Measurements from ENCODE around the gene MED23.

The MED23 gene

GRCh38 chr6:131629651-131630050, 1.6 kb upstream of the MED23 start:
- DNase-seq (ENCODE audit: low spot score), result no peak
- TF ChIP-seq, protein P1, sequence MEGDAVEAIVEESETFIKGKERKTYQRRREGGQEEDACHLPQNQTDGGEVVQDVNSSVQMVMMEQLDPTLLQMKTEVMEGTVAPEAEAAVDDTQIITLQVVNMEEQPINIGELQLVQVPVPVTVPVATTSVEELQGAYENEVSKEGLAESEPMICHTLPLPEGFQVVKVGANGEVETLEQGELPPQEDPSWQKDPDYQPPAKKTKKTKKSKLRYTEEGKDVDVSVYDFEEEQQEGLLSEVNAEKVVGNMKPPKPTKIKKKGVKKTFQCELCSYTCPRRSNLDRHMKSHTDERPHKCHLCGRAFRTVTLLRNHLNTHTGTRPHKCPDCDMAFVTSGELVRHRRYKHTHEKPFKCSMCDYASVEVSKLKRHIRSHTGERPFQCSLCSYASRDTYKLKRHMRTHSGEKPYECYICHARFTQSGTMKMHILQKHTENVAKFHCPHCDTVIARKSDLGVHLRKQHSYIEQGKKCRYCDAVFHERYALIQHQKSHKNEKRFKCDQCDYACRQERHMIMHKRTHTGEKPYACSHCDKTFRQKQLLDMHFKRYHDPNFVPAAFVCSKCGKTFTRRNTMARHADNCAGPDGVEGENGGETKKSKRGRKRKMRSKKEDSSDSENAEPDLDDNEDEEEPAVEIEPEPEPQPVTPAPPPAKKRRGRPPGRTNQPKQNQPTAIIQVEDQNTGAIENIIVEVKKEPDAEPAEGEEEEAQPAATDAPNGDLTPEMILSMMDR (IDR thresholded peaks at IDR 0.05; ENCODE audit: extremely low read depth, missing control alignments), result no peak

DNA sequence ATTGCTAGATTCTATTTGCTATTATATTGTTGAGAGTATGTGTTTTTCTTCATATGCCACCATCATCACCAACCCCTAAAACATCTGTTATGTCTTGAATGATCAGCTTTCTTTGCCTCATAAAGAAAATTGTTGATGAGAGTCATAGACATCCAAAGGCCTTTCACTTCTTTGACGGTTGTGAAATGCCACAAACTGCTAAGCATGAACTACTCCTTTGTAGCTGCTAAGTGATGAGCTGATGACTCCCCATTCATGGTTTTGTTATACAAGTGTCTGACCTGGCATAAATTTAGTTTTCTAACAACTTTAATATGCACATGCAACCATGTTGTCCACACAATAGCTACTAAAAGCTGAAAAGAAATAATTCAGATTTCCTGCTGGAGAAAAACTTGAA, 684 bp upstream of the MED23 start:
- DNase-seq (ENCODE audit: low spot score), result no peak
- TF ChIP-seq, protein P1 (IDR thresholded peaks at IDR 0.05; ENCODE audit: extremely low read depth, missing control alignments), result no peak

GRCh38 chr6:131615275-131615674, 12.8 kb downstream of the MED23 start:
- TF ChIP-seq, protein P1 (IDR thresholded peaks at IDR 0.05; ENCODE audit: extremely low read depth, missing control alignments), result no peak

DNA sequence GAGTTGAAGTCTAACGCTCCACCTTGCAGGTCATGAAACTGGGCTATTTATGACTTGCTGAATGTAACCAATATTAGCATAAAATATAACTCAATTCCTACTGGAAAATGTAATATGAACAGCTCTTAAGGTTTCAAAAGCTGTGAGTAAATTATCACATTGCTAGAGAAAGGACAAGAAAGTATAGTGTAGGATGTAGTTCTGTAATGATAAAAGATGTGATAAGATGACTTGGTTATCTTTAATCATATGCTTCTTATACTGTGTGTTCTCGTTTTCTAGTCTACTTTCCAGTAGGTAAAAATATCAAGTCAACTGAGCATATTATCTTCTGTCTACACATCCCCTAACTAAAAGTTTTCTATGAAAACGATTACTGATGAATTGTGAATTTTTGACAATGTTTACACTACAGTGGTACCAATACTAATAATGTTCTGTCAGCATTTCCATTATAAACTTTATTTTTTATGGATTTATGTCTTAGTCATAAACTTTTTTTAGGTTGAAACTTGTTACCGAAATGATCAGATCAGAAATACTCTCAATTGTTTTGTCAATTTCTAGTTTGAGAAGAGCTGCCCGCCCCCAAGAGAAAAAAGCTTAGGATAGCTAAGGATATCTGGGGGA, 14.6 kb downstream of the MED23 start:
- TF ChIP-seq, protein P1 (IDR thresholded peaks at IDR 0.05; ENCODE audit: extremely low read depth, missing control alignments), result no peak
- no peak for DNase-seq (ENCODE audit: low spot score)

More at GRCh38 chr6:131615275-131615674, 12.8 kb downstream of the MED23 start:
- DNase-seq (ENCODE audit: low spot score), result no peak

DNA sequence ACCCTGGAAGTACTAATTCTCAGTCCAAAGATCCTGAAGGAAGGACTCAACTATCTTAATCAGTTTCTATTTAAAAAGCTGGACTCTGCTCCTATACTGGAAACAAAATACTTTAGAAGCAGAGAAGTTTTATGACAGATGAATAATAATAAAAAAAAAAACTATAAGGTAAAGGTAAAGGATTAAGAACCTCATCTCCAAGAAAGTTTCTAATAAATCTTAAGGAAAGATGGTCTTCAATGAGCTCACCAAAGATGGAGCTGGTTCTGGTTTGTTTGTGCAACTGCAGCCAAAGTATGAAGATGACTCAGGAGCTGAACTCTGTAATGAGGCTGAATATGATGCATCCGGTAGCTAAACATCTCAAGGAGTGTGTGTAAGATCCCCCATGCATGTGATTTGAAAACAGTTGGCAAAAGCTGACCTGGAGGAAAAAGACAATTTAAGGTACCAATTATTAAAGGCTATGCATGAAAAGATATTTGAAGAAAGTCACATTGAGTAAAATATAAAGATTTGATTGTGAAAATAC, 25.2 kb downstream of the MED23 start:
- no peak for DNase-seq (ENCODE audit: low spot score)
- TF ChIP-seq, protein P1 (IDR thresholded peaks at IDR 0.05; ENCODE audit: extremely low read depth, missing control alignments), result no peak

GRCh38 chr6:131600716-131601115, 27.3 kb downstream of the MED23 start:
- TF ChIP-seq, protein P1 (IDR thresholded peaks at IDR 0.05; ENCODE audit: extremely low read depth, missing control alignments), result no peak
- DNase-seq (ENCODE audit: low spot score), result no peak

GRCh38 chr6:131597446-131597845, 30.6 kb downstream of the MED23 start:
- TF ChIP-seq, protein P1 (IDR thresholded peaks at IDR 0.05; ENCODE audit: extremely low read depth, missing control alignments), result no peak
- DNase-seq (ENCODE audit: low spot score), result peak; percentile 3
